A204.1 (cell line): ENCODE measurements around the gene KLHDC7A.

ENCODE experiments used
- FAIRE-seq: peaks from 2 replicates; lab custom pipeline; 2012; peaks lifted over from hg19 to GRCh38; lab: Jason Lieb, UNC

Gene KLHDC7A

GRCh38 chr1:18473195-18473815 is 7.4 kb upstream of the KLHDC7A start:
- no peak for FAIRE-seq

- FAIRE-seq = no peak
Measured at GRCh38 chr1:18474559-18475175, 6.1 kb upstream of the KLHDC7A start.

DNA sequence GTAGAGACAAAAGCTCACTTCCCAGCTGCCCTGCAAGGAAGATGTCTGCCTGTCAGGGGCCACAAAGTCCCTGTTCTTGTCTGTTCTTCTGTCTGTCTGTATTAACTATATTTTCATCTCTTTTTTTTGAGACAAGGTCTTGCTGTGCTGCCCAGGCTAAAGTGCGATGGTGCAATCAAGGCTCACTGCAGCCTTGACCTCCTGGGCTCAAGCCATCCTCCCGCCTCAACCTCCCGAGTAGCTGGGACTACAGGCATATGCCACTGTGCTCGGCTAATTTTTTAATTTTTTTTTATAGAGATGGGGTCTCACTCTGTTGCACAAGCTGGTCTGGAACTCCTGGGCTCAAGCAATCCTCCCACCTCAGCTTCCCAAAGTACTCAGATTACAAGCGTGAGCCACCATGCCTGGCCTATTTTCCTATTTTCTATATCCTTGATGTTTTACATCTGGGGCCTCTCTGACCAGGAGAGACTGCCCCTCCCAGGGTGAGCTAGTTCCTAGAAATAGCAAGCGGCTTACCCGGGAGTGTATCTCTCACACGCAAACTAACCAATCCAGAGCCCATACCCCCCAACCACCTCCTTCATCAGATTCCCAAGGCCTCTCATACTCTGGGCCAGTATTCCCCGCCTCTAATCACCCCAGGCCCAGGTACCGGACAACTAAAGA is 5.4 kb upstream of the KLHDC7A start:
- FAIRE-seq = no peak

- no peak for FAIRE-seq
Measured at GRCh38 chr1:18479454-18479853, 1.3 kb upstream of the KLHDC7A start.

- no peak for FAIRE-seq
Measured at GRCh38 chr1:18481190-18481920, 625 bp downstream of the KLHDC7A start.

GRCh38 chr1:18481921-18482701 is 1.4 kb downstream of the KLHDC7A start:
- FAIRE-seq = no peak

DNA sequence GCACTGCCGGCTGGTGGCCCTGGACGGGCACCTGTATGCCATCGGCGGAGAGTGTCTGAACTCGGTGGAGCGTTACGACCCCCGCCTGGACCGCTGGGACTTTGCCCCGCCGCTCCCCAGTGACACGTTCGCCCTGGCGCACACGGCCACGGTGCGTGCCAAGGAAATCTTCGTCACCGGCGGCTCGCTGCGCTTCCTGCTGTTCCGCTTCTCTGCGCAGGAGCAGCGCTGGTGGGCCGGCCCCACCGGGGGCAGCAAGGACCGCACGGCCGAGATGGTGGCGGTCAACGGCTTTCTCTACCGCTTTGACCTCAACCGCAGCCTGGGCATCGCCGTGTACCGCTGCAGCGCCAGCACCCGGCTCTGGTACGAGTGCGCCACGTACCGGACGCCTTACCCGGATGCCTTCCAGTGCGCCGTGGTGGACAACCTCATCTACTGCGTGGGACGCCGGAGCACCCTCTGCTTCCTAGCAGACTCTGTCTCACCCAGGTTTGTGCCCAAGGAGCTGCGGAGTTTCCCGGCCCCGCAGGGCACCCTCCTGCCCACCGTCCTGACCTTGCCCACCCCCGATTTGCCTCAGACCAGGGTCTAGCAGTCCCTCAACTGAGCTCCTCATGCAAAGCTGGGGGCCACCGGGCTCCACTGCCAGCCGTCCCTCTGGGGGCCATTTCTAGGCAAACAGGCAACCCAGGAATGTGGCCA is 2.1 kb downstream of the KLHDC7A start:
- FAIRE-seq = no peak

DNA sequence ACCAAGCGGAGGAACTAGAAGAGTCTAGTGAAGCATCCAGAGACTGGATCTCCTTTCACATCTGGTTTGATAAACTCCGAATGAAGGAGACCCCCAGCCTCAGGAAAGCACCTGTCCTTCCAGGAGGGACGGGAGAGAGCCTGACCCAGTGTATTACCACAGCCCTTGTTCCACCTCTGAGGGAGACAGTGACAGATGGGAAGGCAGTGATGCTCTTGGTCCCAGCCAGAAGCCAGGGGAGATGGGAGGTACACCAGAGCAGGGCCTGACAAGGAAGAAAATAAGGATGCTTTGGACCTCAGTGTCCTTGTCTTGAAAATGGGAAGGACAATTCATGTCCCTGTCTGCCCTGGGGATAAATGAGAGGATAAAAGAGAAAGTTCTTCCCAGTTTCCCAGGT is 3.5 kb downstream of the KLHDC7A start:
- no peak for FAIRE-seq

DNA sequence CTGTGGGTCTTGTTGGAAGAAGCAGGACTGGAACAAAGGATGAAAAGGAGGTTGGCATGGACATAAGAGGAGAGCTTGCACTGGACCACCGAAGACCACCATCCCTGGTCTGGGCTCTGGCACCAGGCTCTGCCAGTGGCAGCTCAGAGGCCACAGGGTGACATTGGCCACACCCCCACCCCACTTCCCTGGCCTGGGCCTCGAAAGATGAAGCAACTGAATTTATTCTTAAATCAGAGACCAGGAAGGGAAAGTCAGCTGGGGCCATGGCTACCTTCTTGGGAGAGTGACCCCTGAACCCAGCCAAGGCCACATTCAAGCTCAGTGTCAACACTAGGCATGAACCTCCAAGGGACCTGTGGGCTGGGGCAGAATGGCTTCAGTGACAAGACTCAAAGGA is 4.0 kb downstream of the KLHDC7A start:
- FAIRE-seq = no peak

DNA sequence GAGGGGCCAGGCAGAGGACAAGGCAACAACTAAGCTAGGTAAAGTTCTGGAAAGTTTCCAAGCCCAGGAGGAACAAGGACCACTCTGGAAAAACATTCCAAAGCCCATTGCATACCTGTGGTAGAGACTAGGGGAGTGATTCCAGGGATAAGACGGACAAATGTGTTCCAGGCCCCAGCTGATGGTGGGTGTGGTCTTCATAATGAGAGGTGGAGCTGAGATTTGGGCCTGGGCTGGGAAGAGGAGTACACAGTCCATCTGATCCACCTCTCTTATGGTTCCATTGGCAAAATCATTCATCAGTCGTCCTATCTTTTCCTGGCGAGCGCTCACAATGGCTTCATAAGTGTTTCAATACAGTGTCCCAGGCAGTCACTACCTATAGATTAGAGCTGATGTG is 4.5 kb downstream of the KLHDC7A start:
- no peak for FAIRE-seq

GRCh38 chr1:18486195-18486594 is 5.5 kb downstream of the KLHDC7A start:
- no peak for FAIRE-seq

DNA sequence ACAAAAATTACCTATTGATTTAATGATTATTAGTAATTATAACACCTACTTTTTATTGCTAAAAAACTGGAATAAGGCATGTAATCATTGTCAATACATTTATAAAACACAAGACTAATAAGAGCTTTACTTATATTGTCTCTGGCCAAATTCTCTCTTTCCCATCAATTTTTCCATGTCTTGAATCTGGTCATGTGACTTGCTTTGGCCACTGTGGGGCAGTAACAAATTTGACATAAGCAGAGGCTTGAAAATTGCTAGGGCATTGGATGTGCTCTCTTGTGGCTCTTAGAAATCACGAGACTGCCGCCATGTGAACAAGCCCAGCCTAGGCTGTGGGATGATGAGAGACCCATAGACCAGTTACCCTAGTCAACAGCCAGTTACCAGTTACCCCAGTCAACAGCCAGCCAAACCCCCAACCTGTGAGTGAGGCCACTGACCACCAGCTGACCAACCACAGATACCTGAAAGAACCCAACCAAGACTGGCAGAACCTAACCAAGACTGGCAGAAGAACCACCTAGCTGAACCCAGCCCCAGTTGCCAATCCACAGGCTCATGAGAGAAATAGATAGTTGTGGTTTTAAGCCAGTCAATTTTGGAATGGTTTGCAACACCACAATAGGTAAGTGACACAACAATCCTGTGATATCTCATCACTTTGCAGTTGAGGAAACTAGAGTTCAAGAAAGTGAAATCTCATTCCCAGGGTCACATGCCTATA is 8.8 kb downstream of the KLHDC7A start:
- FAIRE-seq = no peak

DNA sequence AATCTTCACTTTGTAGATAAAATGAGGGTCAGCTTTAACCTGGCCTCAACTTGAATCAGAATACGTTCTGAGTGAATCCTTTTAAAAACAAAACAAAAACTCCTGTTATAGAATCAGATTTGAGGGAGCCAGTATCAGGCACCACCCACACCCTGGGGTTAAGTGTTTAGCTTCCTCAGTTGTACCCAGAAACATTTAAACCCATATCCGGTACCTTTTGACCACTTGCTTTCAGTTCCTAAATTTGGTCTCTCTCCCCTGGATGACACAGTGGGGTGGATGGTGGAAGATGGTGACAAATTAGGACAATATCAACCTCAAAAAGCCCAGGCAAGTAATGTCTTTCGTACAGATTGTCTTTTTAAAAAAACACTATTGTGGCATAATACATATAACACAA is 10.4 kb downstream of the KLHDC7A start:
- no peak for FAIRE-seq

- FAIRE-seq = no peak
Measured at GRCh38 chr1:18494304-18494703, 13.6 kb downstream of the KLHDC7A start.

DNA sequence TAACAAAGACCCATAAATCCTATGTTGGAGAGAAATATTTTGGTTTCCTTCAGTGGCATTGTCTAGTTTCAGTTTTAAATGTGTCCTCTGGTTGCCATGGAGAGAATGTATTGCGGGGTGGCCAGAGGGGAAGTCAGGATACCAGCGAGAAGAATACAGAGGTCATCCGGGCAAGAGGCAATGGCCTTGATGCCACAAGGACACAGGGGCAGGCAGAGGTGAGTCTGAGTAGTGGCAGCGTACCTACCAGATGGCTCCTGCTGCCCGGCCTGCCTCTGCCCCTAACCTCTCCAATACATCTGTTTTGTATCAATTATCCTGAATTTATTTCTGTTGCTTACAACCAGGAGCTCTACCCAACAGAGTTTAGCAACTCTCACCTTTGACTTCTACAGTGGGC is 14.9 kb downstream of the KLHDC7A start:
- no peak for FAIRE-seq

DNA sequence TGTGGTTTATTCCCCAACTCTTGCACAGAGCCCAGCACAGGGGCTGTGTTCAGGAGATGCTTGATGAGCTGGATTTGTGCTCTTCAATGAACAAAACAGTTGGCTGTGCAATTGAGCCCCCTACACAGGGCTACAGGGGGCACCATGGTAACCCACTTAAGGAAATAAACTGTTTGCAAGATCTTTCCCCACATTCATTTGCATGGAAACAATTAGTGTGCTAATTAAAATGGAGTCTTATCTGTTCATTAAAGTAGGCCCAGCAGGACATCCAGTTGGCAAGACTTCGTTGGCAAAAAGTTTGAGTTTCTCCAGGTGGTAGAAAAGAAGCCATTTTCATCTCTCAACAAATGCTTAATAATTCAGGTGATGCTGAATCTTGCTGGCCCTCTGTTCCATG is 15.3 kb downstream of the KLHDC7A start:
- FAIRE-seq = no peak

GRCh38 chr1:18496497-18497235 is 15.9 kb downstream of the KLHDC7A start:
- FAIRE-seq = no peak

DNA sequence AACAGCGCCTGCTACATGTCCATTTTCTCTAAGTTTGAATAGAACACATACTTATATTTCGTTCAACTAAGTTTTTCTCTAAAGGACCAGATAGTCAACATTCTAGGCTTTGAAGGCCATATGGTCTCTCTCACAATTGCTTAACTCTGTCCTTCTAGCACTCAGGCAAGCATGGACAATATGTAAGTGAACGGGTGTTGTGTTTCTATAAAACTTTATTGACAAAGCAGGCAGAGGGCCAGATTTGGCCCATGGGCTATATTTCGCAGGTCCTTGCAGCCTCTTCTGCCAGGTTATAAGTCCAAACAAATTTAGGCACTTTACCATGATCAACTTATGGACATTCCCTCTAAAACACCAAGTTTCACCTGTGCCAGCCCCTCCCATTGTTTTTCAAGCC is 21.1 kb downstream of the KLHDC7A start:
- FAIRE-seq = no peak

DNA sequence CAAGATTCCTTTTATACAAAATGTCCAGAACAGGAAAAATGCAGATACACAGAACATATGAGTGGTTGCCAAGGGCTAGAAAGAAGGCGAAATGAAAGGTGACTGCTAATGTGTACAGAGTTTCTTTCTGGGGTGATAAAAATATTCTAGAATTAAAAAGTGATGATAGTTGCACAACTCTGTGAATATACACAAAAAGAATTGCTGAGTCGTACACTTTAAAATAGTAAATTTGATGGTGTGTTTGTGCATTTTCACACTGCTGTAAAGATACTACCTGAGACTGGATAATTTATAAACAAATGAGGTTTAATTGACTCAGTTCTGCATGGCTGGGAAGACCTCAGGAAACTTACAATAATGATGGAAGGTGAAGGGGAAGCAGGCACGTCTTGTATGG is 23.9 kb downstream of the KLHDC7A start:
- FAIRE-seq = no peak

DNA sequence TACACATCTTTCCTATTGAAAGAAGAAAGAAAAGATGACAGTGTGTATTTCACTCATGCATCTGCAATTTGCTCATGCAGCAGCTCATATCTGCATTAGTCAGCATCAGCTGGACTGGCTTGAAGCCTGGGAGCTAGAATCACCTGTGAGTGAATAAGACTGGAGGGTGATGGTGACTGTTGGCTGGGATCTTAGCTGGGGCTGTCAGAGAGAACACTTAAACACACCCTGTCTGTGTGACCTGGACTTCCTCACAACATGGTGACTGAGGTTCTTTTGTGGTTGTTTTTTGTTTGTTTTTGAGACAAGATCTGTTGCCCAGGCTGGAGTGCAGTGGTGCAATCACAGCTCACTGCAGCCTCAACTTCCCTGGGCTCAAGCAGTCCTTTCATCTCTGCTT is 24.9 kb downstream of the KLHDC7A start:
- FAIRE-seq = no peak
